ENCODE results near the gene MEI1. TPM values are rescaled to one million over a fixed set of nuclear protein-coding genes. Genes with fewer than 3 reads are reported as not detected.

MEI1 gene
- total RNA-seq, 1 donor from 2014 or later: 0.64 TPM

- no peaks in the 10 kb centered on the region for H3K27me3 ChIP-seq (ENCODE audit: insufficient read depth, low read length)
- no peak overlapping the region for H2AFZ ChIP-seq (ENCODE audit: low read depth, low read length)
- H3K27ac Mint-ChIP-seq (ENCODE audit: unreplicated experiment): no peak overlapping the region
- H3K27ac ChIP-seq (ENCODE audit: low read depth, low read length): no peak overlapping the region
- H3K9me3 ChIP-seq (ENCODE audit: insufficient read depth, low read depth, low read length): no peaks in the 10 kb centered on the region
- H3K4me1 ChIP-seq (ENCODE audit: insufficient read depth, low read length): peaks cover 18% of the 10 kb centered on the region
- H3K4me3 Mint-ChIP-seq (ENCODE audit: unreplicated experiment): no peak overlapping the region
- DNase-seq (ENCODE audit: low read depth) (no peak), FAIRE-seq (no peak)
- H3K4me3 ChIP-seq (ENCODE audit: insufficient read depth, low read depth, low read length): no peak overlapping the region
- peaks cover 68% of the 10 kb centered on the region for H4K20me1 ChIP-seq (ENCODE audit: insufficient read depth, low read length)
- no peak for TF ChIP-seq EZH2 (IDR thresholded peaks at IDR 0.05; ENCODE audit: insufficient read depth, low read length)
- TF ChIP-seq CTCF (IDR thresholded peaks at IDR 0.05; ENCODE audit: insufficient read depth, low read depth, low read length): no peak
- peaks cover 17% of the 10 kb centered on the region for H3K4me1 Mint-ChIP-seq (ENCODE audit: low read depth, unreplicated experiment)
- H3K36me3 Mint-ChIP-seq (ENCODE audit: low read depth, unreplicated experiment): peaks cover 13% of the 10 kb centered on the region
- no peak overlapping the region for H3K4me2 ChIP-seq (ENCODE audit: low read length)
- H3K9ac ChIP-seq (ENCODE audit: low read length): no peak overlapping the region
- H3K27me3 Mint-ChIP-seq (ENCODE audit: low read depth, unreplicated experiment): no peaks in the 10 kb centered on the region
- peaks cover 69% of the 10 kb centered on the region for H3K79me2 ChIP-seq (ENCODE audit: insufficient read depth, low read length)
- no peaks in the 10 kb centered on the region for H3K9me3 Mint-ChIP-seq (ENCODE audit: unreplicated experiment)
- H3K36me3 ChIP-seq (ENCODE audit: insufficient read depth, low read length): peaks cover 10% of the 10 kb centered on the region
Observed at GRCh38 chr22:41836551-41836950, 137.2 kb downstream of the MEI1 start.

GRCh38 chr22:41838842-41839618 is 139.7 kb downstream of the MEI1 start:
- H3K79me2 ChIP-seq (ENCODE audit: insufficient read depth, low read length): peaks cover 86% of the 10 kb centered on the region
- Mint-ChIP-seq H3K4me3 (ENCODE audit: unreplicated experiment) (no peak overlapping the region), H3K4me1 (ENCODE audit: low read depth, unreplicated experiment) (peaks cover 17% of the 10 kb centered on the region), H3K27me3 (ENCODE audit: low read depth, unreplicated experiment) (no peaks in the 10 kb centered on the region), H3K9me3 (ENCODE audit: unreplicated experiment) (no peaks in the 10 kb centered on the region), H3K36me3 (ENCODE audit: low read depth, unreplicated experiment) (peaks cover 15% of the 10 kb centered on the region), H3K27ac (ENCODE audit: unreplicated experiment) (no peak overlapping the region)
- FAIRE-seq: no peak
- H3K27me3 ChIP-seq (ENCODE audit: insufficient read depth, low read length): no peaks in the 10 kb centered on the region
- no peak overlapping the region for H3K4me2 ChIP-seq (ENCODE audit: low read length)
- H3K4me3 ChIP-seq (ENCODE audit: insufficient read depth, low read depth, low read length): no peak overlapping the region
- no peak overlapping the region for H3K9ac ChIP-seq (ENCODE audit: low read length)
- peaks cover 16% of the 10 kb centered on the region for H3K36me3 ChIP-seq (ENCODE audit: insufficient read depth, low read length)
- H2AFZ ChIP-seq (ENCODE audit: low read depth, low read length): no peak overlapping the region
- H3K4me1 ChIP-seq (ENCODE audit: insufficient read depth, low read length): peaks cover 9% of the 10 kb centered on the region
- no peak for TF ChIP-seq EZH2 (IDR thresholded peaks at IDR 0.05; ENCODE audit: insufficient read depth, low read length)
- no peak for TF ChIP-seq CTCF (IDR thresholded peaks at IDR 0.05; ENCODE audit: insufficient read depth, low read depth, low read length)
- H3K27ac ChIP-seq (ENCODE audit: low read depth, low read length): no peak overlapping the region
- peaks cover 86% of the 10 kb centered on the region for H4K20me1 ChIP-seq (ENCODE audit: insufficient read depth, low read length)
- H3K9me3 ChIP-seq (ENCODE audit: insufficient read depth, low read depth, low read length): no peaks in the 10 kb centered on the region
- no peak for DNase-seq (ENCODE audit: low read depth)

GRCh38 chr22:41840216-41840615 is 140.9 kb downstream of the MEI1 start:
- peaks cover 17% of the 10 kb centered on the region for H3K4me1 Mint-ChIP-seq (ENCODE audit: low read depth, unreplicated experiment)
- no peak overlapping the region for H3K4me3 ChIP-seq (ENCODE audit: insufficient read depth, low read depth, low read length)
- H3K9me3 Mint-ChIP-seq (ENCODE audit: unreplicated experiment): no peaks in the 10 kb centered on the region
- H3K27ac Mint-ChIP-seq (ENCODE audit: unreplicated experiment): no peak overlapping the region
- H3K36me3 Mint-ChIP-seq (ENCODE audit: low read depth, unreplicated experiment): peaks cover 15% of the 10 kb centered on the region
- H3K27ac ChIP-seq (ENCODE audit: low read depth, low read length): no peak overlapping the region
- no peak overlapping the region for H3K4me2 ChIP-seq (ENCODE audit: low read length)
- H3K4me1 ChIP-seq (ENCODE audit: insufficient read depth, low read length): no peaks in the 10 kb centered on the region
- no peaks in the 10 kb centered on the region for H3K27me3 ChIP-seq (ENCODE audit: insufficient read depth, low read length)
- H3K27me3 Mint-ChIP-seq (ENCODE audit: low read depth, unreplicated experiment): no peaks in the 10 kb centered on the region
- H3K4me3 Mint-ChIP-seq (ENCODE audit: unreplicated experiment): no peak overlapping the region
- H3K36me3 ChIP-seq (ENCODE audit: insufficient read depth, low read length): peaks cover 16% of the 10 kb centered on the region
- H2AFZ ChIP-seq (ENCODE audit: low read depth, low read length): no peak overlapping the region
- TF ChIP-seq CTCF (IDR thresholded peaks at IDR 0.05; ENCODE audit: insufficient read depth, low read depth, low read length): no peak
- TF ChIP-seq EZH2 (IDR thresholded peaks at IDR 0.05; ENCODE audit: insufficient read depth, low read length): no peak
- DNase-seq (ENCODE audit: low read depth) (no peak), FAIRE-seq (no peak)
- no peaks in the 10 kb centered on the region for H3K9me3 ChIP-seq (ENCODE audit: insufficient read depth, low read depth, low read length)
- peaks cover 89% of the 10 kb centered on the region for H3K79me2 ChIP-seq (ENCODE audit: insufficient read depth, low read length)
- no peak overlapping the region for H3K9ac ChIP-seq (ENCODE audit: low read length)
- peaks cover 89% of the 10 kb centered on the region for H4K20me1 ChIP-seq (ENCODE audit: insufficient read depth, low read length)
